IMR-90 (cell line): Measurements from ENCODE around the gene LTB4R2. TPM values are rescaled to one million over a fixed set of nuclear protein-coding genes. Genes with fewer than 3 reads are reported as not detected.

Experiments
- ATAC-seq: fragments of 200-7000 bp; cut with Tn5 transposase; 2 replicates; pipeline ENCODE4 v1.9.1; 2020; ENCODE audit warnings: low read depth, mild to moderate bottlenecking, moderate library complexity
- BruUV-seq: library from RNA; stranded (reverse); fragments of 400-500 nt; replicated peaks from 2 replicates; lab custom pipeline; 2021; lab: Mats Ljungman, UMichigan
- CTCF ChIA-PET: fragments of 300-600 bp; formaldehyde crosslinking; extraction: SDS; loops from one replicate; lab custom pipeline; 2021; ENCODE audit warnings: antibody characterized with exemption; lab: Yijun Ruan, JAX
- POLR2A ChIA-PET: fragments of 300-600 bp; sonication (Branson Sonifier 250); formaldehyde crosslinking; loops from one replicate; lab custom pipeline; 2022; ENCODE audit warnings: antibody characterized with exemption; ENCODE audit not compliant: unreplicated experiment; lab: Charles Lee
- DNase-seq: peaks from one replicate; pipeline ENCODE4 v3.0.0; 2013
- H2AFZ ChIP-seq: replicated peaks from 2 replicates; pipeline ENCODE3; 2013; ENCODE audit warnings: low read length, mild to moderate bottlenecking; ENCODE audit not compliant: poor library complexity
- H2AK5ac ChIP-seq: 2 replicates; pipeline ENCODE4 v1.6.1; 2013; ENCODE audit warnings: low read depth, low read length, inconsistent platforms
- H2AK9ac ChIP-seq: replicated peaks from 2 replicates; pipeline ENCODE3; 2013; ENCODE audit warnings: mild to moderate bottlenecking, low read depth, low read length, moderate library complexity; ENCODE audit not compliant: poor library complexity
- H2BK120ac ChIP-seq: 2 replicates; pipeline ENCODE4 v1.6.1; 2013; ENCODE audit warnings: low read depth, low read length, inconsistent platforms
- H2BK15ac ChIP-seq: 3 replicates; pipeline ENCODE4 v1.6.1; 2013; ENCODE audit warnings: low read depth, low read length, inconsistent platforms
- H2BK20ac ChIP-seq: 2 replicates; pipeline ENCODE4 v1.6.1; 2013; ENCODE audit warnings: low read depth, mild to moderate bottlenecking, inconsistent platforms, low read length, moderate library complexity
- H2BK5ac ChIP-seq: 2 replicates; pipeline ENCODE4 v1.6.1; 2013; ENCODE audit warnings: mild to moderate bottlenecking, low read depth, low read length, inconsistent platforms; ENCODE audit not compliant: poor library complexity, severe bottlenecking
- H3K14ac ChIP-seq: replicated peaks from 2 replicates; pipeline ENCODE4 v1.6.1; 2013; ENCODE audit warnings: low read depth, low read length, inconsistent platforms
- H3K18ac ChIP-seq: 2 replicates; pipeline ENCODE4 v1.6.1; 2013; ENCODE audit warnings: low read depth, low read length, control low read depth
- H3K23ac ChIP-seq: 2 replicates; pipeline ENCODE4 v1.6.1; 2013; ENCODE audit warnings: low read depth, low read length, inconsistent platforms
- H3K27ac ChIP-seq: 2 replicates; pipeline ENCODE4 v1.5.1; 2013; ENCODE audit warnings: mild to moderate bottlenecking, control low read depth, low read length; ENCODE audit not compliant: insufficient read depth
- H3K27me3 ChIP-seq: 2 replicates; pipeline ENCODE4 v1.6.1; 2013; ENCODE audit warnings: low read length; ENCODE audit not compliant: control insufficient read depth, insufficient read depth
- H3K36me3 ChIP-seq: 2 replicates; pipeline ENCODE4 v1.6.1; 2013; ENCODE audit warnings: low read length, mixed read lengths; ENCODE audit not compliant: control insufficient read depth, insufficient read depth
- H3K4ac ChIP-seq: 2 replicates; pipeline ENCODE4 v1.6.1; 2013; ENCODE audit warnings: low read depth, low read length, inconsistent platforms
- H3K4me1 ChIP-seq: 2 replicates; pipeline ENCODE4 v1.6.1; 2013; ENCODE audit warnings: low read length, mixed read lengths; ENCODE audit not compliant: control insufficient read depth, insufficient read depth
- H3K4me2 ChIP-seq: 2 replicates; pipeline ENCODE4 v1.6.1; 2013; ENCODE audit warnings: low read depth, mild to moderate bottlenecking, control low read depth, low read length, moderate library complexity
- H3K4me3 ChIP-seq: 2 replicates; pipeline ENCODE4 v1.5.1; 2013; ENCODE audit warnings: low read depth, mild to moderate bottlenecking, control low read depth, low read length, moderate library complexity; ENCODE audit not compliant: insufficient read depth
- H3K56ac ChIP-seq: 2 replicates; pipeline ENCODE4 v1.6.1; 2013; ENCODE audit warnings: low read length, inconsistent platforms; ENCODE audit not compliant: insufficient read depth; ENCODE audit errors: extremely low read depth
- H3K79me1 ChIP-seq, 2 experiments: 2 replicates each; pipeline ENCODE4 v1.6.1; 2013; ENCODE audit warnings: low read length in 2 of 2, inconsistent platforms in 1 of 2, low read depth in 1 of 2
- H3K9ac ChIP-seq: 2 replicates; pipeline ENCODE4 v1.6.1; 2013; ENCODE audit warnings: low read depth, low read length, control low read depth
- H3K9me1 ChIP-seq: 2 replicates; pipeline ENCODE4 v1.6.1; 2013; ENCODE audit warnings: low read length, inconsistent platforms; ENCODE audit not compliant: insufficient read depth
- H3K9me3 ChIP-seq: 2 replicates; pipeline ENCODE4 v1.6.1; 2013; ENCODE audit warnings: low read length; ENCODE audit not compliant: control insufficient read depth, insufficient read depth
- H4K20me1 ChIP-seq: 2 replicates; pipeline ENCODE4 v1.6.1; 2013; ENCODE audit warnings: low read length, inconsistent platforms; ENCODE audit not compliant: insufficient read depth
- H4K5ac ChIP-seq: 2 replicates; pipeline ENCODE4 v1.6.1; 2013; ENCODE audit warnings: mild to moderate bottlenecking, low read depth, low read length, control low read depth
- H4K8ac ChIP-seq, 2 experiments: 2 replicates each; pipeline ENCODE4 v1.6.1; 2013; ENCODE audit warnings: low read depth in 2 of 2, low read length in 2 of 2, control low read depth in 1 of 2, inconsistent platforms in 1 of 2
- H4K91ac ChIP-seq: 2 replicates; pipeline ENCODE4 v1.6.1; 2013; ENCODE audit warnings: low read depth, low read length, inconsistent platforms; ENCODE audit not compliant: insufficient read depth
- CEBPB ChIP-seq: IDR thresholded peaks from 2 replicates; pipeline ENCODE4 v1.6.1; 2012; ENCODE audit warnings: low read depth, low read length, improper control_type of control experiment
- CHD1 ChIP-seq: IDR thresholded peaks from 2 replicates; pipeline ENCODE4 v1.6.1; 2012; ENCODE audit warnings: low read depth, low read length, improper control_type of control experiment
- CTCF ChIP-seq: conservative IDR thresholded peaks from 2 replicates; pipeline ENCODE4 v1.5.1; 2012; ENCODE audit warnings: mild to moderate bottlenecking, low read depth, low read length, improper control_type of control experiment
- ELK1 ChIP-seq: fragments of 150-350 bp; IDR thresholded peaks from 2 replicates; pipeline ENCODE4 v1.6.1; 2016; ENCODE audit warnings: low read depth, mild to moderate bottlenecking, low read length, moderate library complexity, borderline replicate concordance
- FOS ChIP-seq: fragments of 150-350 bp; IDR thresholded peaks from 2 replicates; pipeline ENCODE4 v1.6.1; 2016; ENCODE audit warnings: low read depth, low read length
- MAFK ChIP-seq: IDR thresholded peaks from 2 replicates; pipeline ENCODE4 v1.6.1; 2012; ENCODE audit warnings: low read depth, low read length, improper control_type of control experiment
- MAZ ChIP-seq: IDR thresholded peaks from 2 replicates; pipeline ENCODE4 v1.6.1; 2012; ENCODE audit warnings: low read depth, mild to moderate bottlenecking, low read length, improper control_type of control experiment, moderate library complexity, borderline replicate concordance
- MXI1 ChIP-seq: IDR thresholded peaks from 2 replicates; pipeline ENCODE4 v1.6.1; 2012; ENCODE audit warnings: low read depth, mild to moderate bottlenecking, low read length, moderate library complexity, borderline replicate concordance
- NFE2L2 ChIP-seq: fragments of 150-350 bp; IDR thresholded peaks from 2 replicates; pipeline ENCODE4 v1.6.1; 2016; ENCODE audit warnings: low read depth, mild to moderate bottlenecking, low read length
- POLR2A ChIP-seq: IDR thresholded peaks from 2 replicates; pipeline ENCODE4 v1.6.1; 2012; ENCODE audit warnings: mild to moderate bottlenecking, low read depth, low read length
- RAD21 ChIP-seq: IDR thresholded peaks from 2 replicates; pipeline ENCODE4 v1.6.1; 2012; ENCODE audit warnings: low read length, improper control_type of control experiment
- RCOR1 ChIP-seq: IDR thresholded peaks from 2 replicates; pipeline ENCODE4 v1.6.1; 2012; ENCODE audit warnings: mild to moderate bottlenecking, low read length, improper control_type of control experiment; ENCODE audit not compliant: insufficient replicate concordance
- RFX5 ChIP-seq: IDR thresholded peaks from 2 replicates; pipeline ENCODE4 v1.8.0; 2012; ENCODE audit warnings: low read depth, mild to moderate bottlenecking, low read length, moderate library complexity
- SMC3 ChIP-seq: fragments of 150-350 bp; IDR thresholded peaks from 2 replicates; pipeline ENCODE4 v1.6.1; 2016; ENCODE audit warnings: low read depth, mild to moderate bottlenecking, antibody characterized with exemption, low read length, moderate library complexity
- USF2 ChIP-seq: fragments of 150-350 bp; IDR thresholded peaks from 2 replicates; pipeline ENCODE4 v1.6.1; 2017; ENCODE audit warnings: mild to moderate bottlenecking, antibody characterized with exemption, low read length, low read depth
- WGBS, 2 experiments: methylation state at CpG; one replicate each; pipeline versions ENCODE4 v1.1.5 to v1.1.7; 2013; ENCODE audit warnings: missing lambda C conversion rate in 2 of 2; ENCODE audit not compliant: insufficient read length in 1 of 2; ENCODE audit errors: extremely low coverage in 2 of 2; 5-methylcytosine and 5-hydroxymethylcytosine counted together
- dilution Hi-C: fragments of 300-500 bp; cut with HindIII; formaldehyde crosslinking; loops from one replicate; pipeline ENCODE4 v1.14.3; 2018; ENCODE audit warnings: low sequenced_read_pairs; ENCODE audit not compliant: unreplicated experiment
- in situ Hi-C: fragments of 300-500 bp; cut with MboI; formaldehyde crosslinking; loops from 3 replicates; pipeline ENCODE4 v1.14.3; 2019; ENCODE audit warnings: low sequenced_read_pairs, inconsistent platforms, mixed read lengths
- intact Hi-C: fragments of 100-400 bp; cut with micrococcal nuclease; formaldehyde crosslinking; loops from 2 replicates; pipeline ENCODE4 v1.10.0; 2022
- polyA plus RNA-seq, 3 experiments: library from polyadenylated mRNA; depleted of rRNA; stranded (reverse); fragments of >200 nt; gene quantifications; 2 replicates each; pipeline ENCODE4 v1.2.3, GENCODE V29; 2012; ENCODE audit warnings: low replicate concordance in 1 of 3
- total RNA-seq: library from RNA; depleted of rRNA; stranded (reverse); fragments of >200 nt; gene quantifications from 2 replicates; pipeline ENCODE4 v1.2.3, GENCODE V29; 2012

LTB4R2 gene
- total and polyA plus RNA-seq, 2 of the 4 experiments (the other 2 are of a cell fraction) = 0.72 to 1.7 TPM

GRCh38 chr14:24340606-24341005 is 30.7 kb downstream of the LTB4R2 start:
- no CpG with 5 or more reads among the region's 1 CpG for WGBS, 2 experiments
- H3K4ac ChIP-seq = no peak overlapping the region
- H2AK5ac ChIP-seq = no peak overlapping the region
- no peak overlapping the region for H3K23ac ChIP-seq
- POLR2A ChIA-PET = interaction anchor here (0.6 kb wide), 1 partner anchor 207 kb away, joined by 6 read pairs; no protein-coding TSS in a partner anchor
- H3K14ac ChIP-seq = no peak overlapping the region
- no peak overlapping the region for H2BK5ac ChIP-seq
- no peak overlapping the region for H4K5ac ChIP-seq
- TF ChIP-seq RCOR1 = no peak
- TF ChIP-seq CHD1 = no peak
- TF ChIP-seq USF2 = no peak
- TF ChIP-seq FOS = no peak
- no peak for TF ChIP-seq RAD21
- no peak for TF ChIP-seq CTCF
- TF ChIP-seq CEBPB = no peak
- no peak for TF ChIP-seq MXI1
- no peak for TF ChIP-seq MAZ
- TF ChIP-seq SMC3 = no peak
- TF ChIP-seq ELK1 = no peak
- TF ChIP-seq NFE2L2 = no peak
- TF ChIP-seq RFX5 = no peak
- TF ChIP-seq MAFK = no peak
- no peak for TF ChIP-seq POLR2A
- dilution Hi-C loops = no loop called here
- H3K27ac ChIP-seq = no peak overlapping the region
- no peak overlapping the region for H3K4me3 ChIP-seq
- no peak overlapping the region for H3K18ac ChIP-seq
- H4K8ac ChIP-seq = no peak overlapping the region
- no peaks in the 10 kb centered on the region for H4K20me1 ChIP-seq
- H2BK15ac ChIP-seq = no peak overlapping the region
- BruUV-seq = no TSS peak
- no peak overlapping the region for H2BK20ac ChIP-seq
- H2BK120ac ChIP-seq = no peak overlapping the region
- no peaks in the 10 kb centered on the region; the same call in 1 of the 2 replicates for H3K9me3 ChIP-seq
- no peak overlapping the region for H2AK9ac ChIP-seq
- H3K79me1 ChIP-seq = no peaks in the 10 kb centered on the region
- no peak overlapping the region for H3K4me2 ChIP-seq
- no peak overlapping the region for H4K91ac ChIP-seq
- no peaks in the 10 kb centered on the region for H3K4me1 ChIP-seq
- H3K27me3 ChIP-seq = peaks cover 73% of the 10 kb centered on the region
- CTCF ChIA-PET = no interaction called here
- DNase-seq (no peak), ATAC-seq (no peak)
- intact Hi-C loops = no loop called here
- H3K56ac ChIP-seq = no peak overlapping the region
- H3K9ac ChIP-seq = no peak overlapping the region
- in situ Hi-C loops = no loop called here
- H3K36me3 ChIP-seq = no peaks in the 10 kb centered on the region
- no peaks in the 10 kb centered on the region for H3K9me1 ChIP-seq
- H2AFZ ChIP-seq = no peak overlapping the region
